HepG2 (cell line): ENCODE data around the gene PGAP3. TPM values are rescaled to one million over a fixed set of nuclear protein-coding genes. Genes with fewer than 3 reads are reported as not detected.

ENCODE experiments used
- CBX5 ChIP-seq: sonication (generic); formaldehyde crosslinking; IDR thresholded peaks from 2 replicates; pipeline ENCODE4 v1.4.0; 2020; ENCODE audit warnings: missing genetic modification reagents, borderline replicate concordance
- FOXP4 ChIP-seq: sonication (generic); formaldehyde crosslinking; IDR thresholded peaks from 2 replicates; pipeline ENCODE4 v1.4.0; 2020; ENCODE audit warnings: missing genetic modification reagents
- JARID2 ChIP-seq: sonication (generic); formaldehyde crosslinking; IDR thresholded peaks from 2 replicates; pipeline ENCODE4 v1.8.1; 2023; ENCODE audit warnings: missing genetic modification reagents, inconsistent platforms; ENCODE audit not compliant: insufficient replicate concordance
- MXI1 ChIP-seq: IDR thresholded peaks from 3 replicates; pipeline ENCODE4 v1.6.1; 2012; ENCODE audit warnings: low read depth, low read length, inconsistent platforms, borderline replicate concordance
- NKX3-1 ChIP-seq: sonication (generic); formaldehyde crosslinking; IDR thresholded peaks from 2 replicates; pipeline ENCODE4 v1.5.0; 2020; ENCODE audit warnings: missing genetic modification reagents
- PHF8 ChIP-seq: sonication (generic); formaldehyde crosslinking; IDR thresholded peaks from 2 replicates; pipeline ENCODE4 v1.5.0; 2020; ENCODE audit warnings: missing genetic modification reagents
- RAD21 ChIP-seq: fragments of 450-650 bp; formaldehyde crosslinking; IDR thresholded peaks from 2 replicates; pipeline ENCODE4 v1.5.0; 2020; ENCODE audit warnings: mild to moderate bottlenecking
- SALL2 ChIP-seq: sonication (generic); formaldehyde crosslinking; IDR thresholded peaks from 2 replicates; pipeline ENCODE4 v1.8.1; 2023; ENCODE audit warnings: mild to moderate bottlenecking, missing genetic modification reagents, inconsistent platforms
- SOX6 ChIP-seq, 2 experiments: fragments of 450-650 bp in 1 of 2; sonication (generic) in 1 of 2; formaldehyde crosslinking in 1 of 2; IDR thresholded peaks; 2 replicates each; pipeline versions ENCODE4 v1.4.0 to v1.6.1; 2017 to 2020; ENCODE audit warnings: antibody characterized with exemption in 1 of 2, mild to moderate bottlenecking in 1 of 2, missing genetic modification reagents in 1 of 2
- TCF7L2 ChIP-seq: IDR thresholded peaks from 2 replicates; pipeline ENCODE4 v1.6.1; 2011; ENCODE audit warnings: mild to moderate bottlenecking, low read depth, low read length, moderate library complexity
- TFAP4 ChIP-seq: sonication (generic); IDR thresholded peaks from 2 replicates; pipeline ENCODE4 v1.6.1; 2016; ENCODE audit warnings: low read depth, borderline replicate concordance
- THAP7 ChIP-seq: sonication (generic); formaldehyde crosslinking; IDR thresholded peaks from 2 replicates; pipeline ENCODE4 v1.8.1; 2023; ENCODE audit warnings: mild to moderate bottlenecking, missing genetic modification reagents
- THAP8 ChIP-seq: sonication (generic); formaldehyde crosslinking; IDR thresholded peaks from 2 replicates; pipeline ENCODE4 v1.5.1; 2020; ENCODE audit warnings: missing genetic modification reagents, mild to moderate bottlenecking, borderline replicate concordance
- THAP9 ChIP-seq: sonication (generic); formaldehyde crosslinking; IDR thresholded peaks from 2 replicates; pipeline ENCODE4; 2020; ENCODE audit warnings: missing genetic modification reagents, mild to moderate bottlenecking, borderline replicate concordance
- ZKSCAN8 ChIP-seq: IDR thresholded peaks from 2 replicates; pipeline ENCODE4 v1.6.1; 2016; ENCODE audit warnings: borderline replicate concordance, missing genetic modification reagents, missing compliant biosample characterization
- ZNF431 ChIP-seq: sonication (generic); formaldehyde crosslinking; IDR thresholded peaks from 2 replicates; pipeline ENCODE4 v1.9.0; 2022; ENCODE audit warnings: missing genetic modification reagents, low read depth, mild to moderate bottlenecking, borderline replicate concordance
- ZNF747 ChIP-seq: sonication (generic); formaldehyde crosslinking; IDR thresholded peaks from 2 replicates; pipeline ENCODE4 v1.8.1; 2023; ENCODE audit warnings: missing genetic modification reagents, mild to moderate bottlenecking, borderline replicate concordance
- polyA plus RNA-seq, 8 experiments: library from polyadenylated mRNA; depleted of rRNA in 3 of 8; stranded (reverse) in 7 of 8; unstranded in 1 of 8; fragments of >200 nt; fragmentation: Illumina TruSeq in 4 of 8; extraction: Trizol in 4 of 8; gene quantifications; 2 replicates each; pipeline versions ENCODE4 v1.2.1 to v1.2.3, GENCODE V29; 2011 to 2016; ENCODE audit warnings: low read depth in 4 of 8, missing spikeins in 1 of 8, mixed read lengths in 1 of 8; ENCODE audit not compliant: insufficient read depth in 1 of 8
- total RNA-seq, 5 experiments: library from RNA; depleted of rRNA; stranded (reverse); fragments of >200 nt; fragmentation: Illumina TruSeq; extraction: Trizol; gene quantifications; 2 replicates each; pipeline ENCODE4 v1.2.3, GENCODE V29; 2016; ENCODE audit warnings: low read depth in 1 of 5
- TF ChIP-seq, protein P1 (sequence below): sonication (generic); formaldehyde crosslinking; IDR thresholded peaks from 2 replicates; pipeline ENCODE4 v1.5.1; 2020; ENCODE audit warnings: missing genetic modification reagents, mild to moderate bottlenecking, borderline replicate concordance

The PGAP3 gene
- total and polyA plus RNA-seq, 2 of the 13 experiments (the other 11 are each of a cell fraction or from before 2014, with no cell fraction given): 11.9 to 14.6 TPM

GRCh38 chr17:39736319-39737165, 48.7 kb upstream of the PGAP3 start (continued):
- TF ChIP-seq THAP9 (CRISPR knock-in tag): no peak
- TF ChIP-seq, protein P1, sequence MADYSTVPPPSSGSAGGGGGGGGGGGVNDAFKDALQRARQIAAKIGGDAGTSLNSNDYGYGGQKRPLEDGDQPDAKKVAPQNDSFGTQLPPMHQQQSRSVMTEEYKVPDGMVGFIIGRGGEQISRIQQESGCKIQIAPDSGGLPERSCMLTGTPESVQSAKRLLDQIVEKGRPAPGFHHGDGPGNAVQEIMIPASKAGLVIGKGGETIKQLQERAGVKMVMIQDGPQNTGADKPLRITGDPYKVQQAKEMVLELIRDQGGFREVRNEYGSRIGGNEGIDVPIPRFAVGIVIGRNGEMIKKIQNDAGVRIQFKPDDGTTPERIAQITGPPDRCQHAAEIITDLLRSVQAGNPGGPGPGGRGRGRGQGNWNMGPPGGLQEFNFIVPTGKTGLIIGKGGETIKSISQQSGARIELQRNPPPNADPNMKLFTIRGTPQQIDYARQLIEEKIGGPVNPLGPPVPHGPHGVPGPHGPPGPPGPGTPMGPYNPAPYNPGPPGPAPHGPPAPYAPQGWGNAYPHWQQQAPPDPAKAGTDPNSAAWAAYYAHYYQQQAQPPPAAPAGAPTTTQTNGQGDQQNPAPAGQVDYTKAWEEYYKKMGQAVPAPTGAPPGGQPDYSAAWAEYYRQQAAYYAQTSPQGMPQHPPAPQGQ (CRISPR knock-in tag): 0 out of 2 replicates have a peak, but pooled peaks have one; percentile 63
- no peak for TF ChIP-seq THAP7
- peak; percentile 37; the same call in 1 of the 3 replicates for TF ChIP-seq MXI1
- TF ChIP-seq ZKSCAN8 (CRISPR knock-in tag): 0 out of 2 replicates have a peak, but pooled peaks have one; percentile 39
- peak; percentile 92 for TF ChIP-seq FOXP4
- TF ChIP-seq ZNF431 (CRISPR knock-in tag): no peak
- TF ChIP-seq ZNF747 (CRISPR knock-in tag): no peak
- TF ChIP-seq NKX3-1: peak; percentile 91
- 0 out of 2 replicates have a peak, but pooled peaks have one; percentile 7 for TF ChIP-seq RAD21 (CRISPR knock-in tag)
- TF ChIP-seq PHF8 (CRISPR knock-in tag): no peak; the same call in 1 of the 2 replicates
- peak; percentile 93 for TF ChIP-seq TCF7L2
- no peak for TF ChIP-seq SOX6 (IDR thresholded peaks at IDR 0.05)
- peak; percentile 75 for TF ChIP-seq SOX6 (CRISPR knock-in tag; IDR thresholded peaks at IDR 0.05)
- no peak for TF ChIP-seq JARID2 (CRISPR knock-in tag)
- TF ChIP-seq SALL2: no peak
- TF ChIP-seq TFAP4: peak; percentile 67
- TF ChIP-seq CBX5: peak; percentile 39; the same call in 1 of the 2 replicates
- no peak for TF ChIP-seq THAP8 (CRISPR knock-in tag)
